22Rv1 (cell line): ENCODE measurements around the gene EDN2.

Source experiments
- H3K27ac ChIP-seq: fragments of 450-650 bp; 2 replicates; pipeline ENCODE4 v1.5.1; 2017
- ZFX ChIP-seq: fragments of 450-650 bp; IDR thresholded peaks from 2 replicates; pipeline ENCODE4 v1.6.1; 2017; ENCODE audit warnings: antibody characterized with exemption, borderline replicate concordance
- TF ChIP-seq, protein P1 (sequence below): fragments of 450-650 bp; IDR thresholded peaks from 2 replicates; pipeline ENCODE4 v1.5.1; 2017; ENCODE audit warnings: mild to moderate bottlenecking

Gene EDN2

DNA sequence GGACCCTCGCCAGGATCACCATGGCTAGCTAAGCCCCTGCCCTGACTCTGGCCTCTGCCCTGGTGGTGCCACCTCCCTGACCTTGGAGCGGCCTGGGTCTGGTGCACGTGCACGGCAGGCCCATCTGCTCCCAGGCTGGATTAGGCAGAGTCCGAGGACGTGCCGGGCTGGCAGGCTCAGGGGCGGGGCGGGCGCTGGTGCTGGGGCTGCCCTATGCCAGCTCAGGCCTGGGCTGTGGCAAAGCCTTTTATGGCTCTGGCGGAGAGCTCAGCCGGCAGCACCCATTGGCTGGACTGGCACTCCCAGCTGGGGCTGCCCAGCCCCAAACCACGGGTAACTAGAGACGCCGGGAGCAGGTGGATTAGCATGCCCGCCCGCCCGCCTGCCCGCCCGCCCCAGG is 17.1 kb upstream of the EDN2 start:
- peak overlapping the region; percentile 98 for H3K27ac ChIP-seq
- no peak for TF ChIP-seq ZFX
- TF ChIP-seq, protein P1, sequence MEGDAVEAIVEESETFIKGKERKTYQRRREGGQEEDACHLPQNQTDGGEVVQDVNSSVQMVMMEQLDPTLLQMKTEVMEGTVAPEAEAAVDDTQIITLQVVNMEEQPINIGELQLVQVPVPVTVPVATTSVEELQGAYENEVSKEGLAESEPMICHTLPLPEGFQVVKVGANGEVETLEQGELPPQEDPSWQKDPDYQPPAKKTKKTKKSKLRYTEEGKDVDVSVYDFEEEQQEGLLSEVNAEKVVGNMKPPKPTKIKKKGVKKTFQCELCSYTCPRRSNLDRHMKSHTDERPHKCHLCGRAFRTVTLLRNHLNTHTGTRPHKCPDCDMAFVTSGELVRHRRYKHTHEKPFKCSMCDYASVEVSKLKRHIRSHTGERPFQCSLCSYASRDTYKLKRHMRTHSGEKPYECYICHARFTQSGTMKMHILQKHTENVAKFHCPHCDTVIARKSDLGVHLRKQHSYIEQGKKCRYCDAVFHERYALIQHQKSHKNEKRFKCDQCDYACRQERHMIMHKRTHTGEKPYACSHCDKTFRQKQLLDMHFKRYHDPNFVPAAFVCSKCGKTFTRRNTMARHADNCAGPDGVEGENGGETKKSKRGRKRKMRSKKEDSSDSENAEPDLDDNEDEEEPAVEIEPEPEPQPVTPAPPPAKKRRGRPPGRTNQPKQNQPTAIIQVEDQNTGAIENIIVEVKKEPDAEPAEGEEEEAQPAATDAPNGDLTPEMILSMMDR = no peak; the same call in 1 of the 2 replicates

DNA sequence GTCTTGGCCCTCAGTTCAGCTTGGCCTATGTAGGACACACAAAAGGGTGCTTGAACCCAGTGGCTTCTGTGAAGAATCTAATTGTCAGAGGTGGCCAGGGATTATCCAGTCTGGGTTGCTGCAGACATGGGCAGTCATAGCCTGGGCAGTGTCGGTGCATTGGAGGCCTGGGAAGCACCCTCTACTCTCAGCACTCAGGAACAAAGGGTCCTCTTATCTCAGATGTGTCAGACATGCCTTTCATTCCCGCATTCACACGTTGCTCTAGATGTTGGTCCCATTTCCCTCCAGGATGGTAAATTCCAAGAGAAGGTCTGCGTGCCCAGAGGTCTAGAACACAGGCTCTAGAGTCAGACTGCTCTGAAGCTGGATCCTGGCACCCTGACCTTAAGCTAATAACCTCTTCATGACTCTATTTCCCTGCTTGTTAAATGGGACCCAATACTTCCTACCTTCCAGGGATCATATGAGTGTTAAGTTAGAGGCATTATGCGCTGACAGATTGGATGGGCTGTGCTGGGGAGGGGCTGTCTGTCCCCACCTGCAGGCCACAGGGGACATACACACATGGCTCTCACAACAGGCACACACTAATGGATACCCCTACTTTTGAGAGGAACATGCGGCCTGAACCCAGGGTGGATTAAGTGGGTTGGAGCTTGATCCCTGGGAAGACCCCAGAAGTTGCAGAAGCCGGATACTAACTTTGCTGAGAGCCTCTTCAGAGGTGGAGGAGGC is 16.5 kb upstream of the EDN2 start:
- TF ChIP-seq, protein P1 = peak; percentile 28; the same call in 1 of the 2 replicates
- TF ChIP-seq ZFX = no peak
- H3K27ac ChIP-seq = peak overlapping the region; percentile 98

DNA sequence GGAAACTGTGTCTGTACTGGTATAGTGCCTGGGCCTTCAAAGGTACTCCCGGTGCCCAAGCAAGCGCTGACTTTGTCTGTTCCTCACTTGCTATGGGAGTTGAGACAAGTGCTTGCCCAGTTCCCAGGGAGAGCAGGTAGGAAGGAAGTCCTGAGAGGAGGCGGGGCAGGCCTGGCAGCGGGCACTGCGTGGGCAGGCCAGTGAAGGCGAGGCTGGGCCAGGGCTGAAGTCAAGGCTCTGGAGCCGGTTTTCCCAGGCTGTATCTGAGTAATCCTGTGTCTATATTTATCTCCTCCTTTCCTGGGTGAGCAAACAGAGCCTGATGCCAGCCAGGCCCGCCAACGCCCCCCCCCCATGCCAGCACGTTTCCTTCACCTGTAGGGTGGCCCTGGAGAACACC is 15.9 kb upstream of the EDN2 start:
- TF ChIP-seq, protein P1 = no peak
- no peak for TF ChIP-seq ZFX
- peak overlapping the region; percentile 98 for H3K27ac ChIP-seq

DNA sequence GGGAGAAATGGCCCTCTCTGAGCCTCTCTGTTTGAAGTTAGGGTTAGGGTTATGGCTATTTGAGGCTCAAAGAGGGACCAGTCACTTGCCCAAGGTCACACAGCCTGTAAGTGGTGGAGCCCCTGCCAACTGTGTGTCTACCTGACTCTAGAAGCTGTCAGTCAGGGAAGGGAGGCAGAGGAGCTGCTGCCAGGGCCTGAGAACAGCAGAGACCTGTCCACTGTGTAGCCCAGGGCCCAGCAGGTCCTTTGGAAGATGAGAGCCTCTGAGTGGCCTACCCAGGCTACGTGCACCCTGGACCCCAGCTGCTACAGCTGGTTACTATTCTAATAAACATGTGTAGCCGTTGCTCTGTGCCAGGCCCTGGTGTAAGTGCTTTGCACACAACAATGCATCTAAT is 15.1 kb upstream of the EDN2 start:
- peak overlapping the region; percentile 98 for H3K27ac ChIP-seq
- TF ChIP-seq, protein P1 = no peak
- no peak for TF ChIP-seq ZFX

GRCh38 chr1:41498804-41499203 is 14.3 kb upstream of the EDN2 start:
- H3K27ac ChIP-seq = peak overlapping the region; percentile 98
- no peak for TF ChIP-seq ZFX
- TF ChIP-seq, protein P1 = no peak

DNA sequence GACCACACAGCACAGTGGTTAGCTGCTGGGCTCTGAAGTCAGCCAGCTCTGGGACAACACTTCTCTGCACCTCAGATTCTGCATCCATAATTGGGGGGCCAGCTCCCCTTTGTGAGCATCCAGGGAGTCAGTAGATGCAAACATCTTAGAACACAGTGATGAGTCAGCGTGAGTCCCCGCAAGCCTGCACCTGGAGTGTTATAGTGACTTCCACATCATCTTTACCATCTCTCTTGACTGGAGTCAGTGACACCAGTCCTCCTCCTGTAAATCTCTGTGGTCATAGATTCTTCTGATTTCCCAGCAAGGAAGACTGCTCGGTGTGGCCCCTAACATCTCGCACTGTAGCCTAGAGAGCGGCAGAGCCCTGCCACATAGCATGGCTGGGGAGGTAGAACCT is 13.9 kb upstream of the EDN2 start:
- peak overlapping the region; percentile 98 for H3K27ac ChIP-seq
- TF ChIP-seq ZFX = no peak
- TF ChIP-seq, protein P1 = no peak

DNA sequence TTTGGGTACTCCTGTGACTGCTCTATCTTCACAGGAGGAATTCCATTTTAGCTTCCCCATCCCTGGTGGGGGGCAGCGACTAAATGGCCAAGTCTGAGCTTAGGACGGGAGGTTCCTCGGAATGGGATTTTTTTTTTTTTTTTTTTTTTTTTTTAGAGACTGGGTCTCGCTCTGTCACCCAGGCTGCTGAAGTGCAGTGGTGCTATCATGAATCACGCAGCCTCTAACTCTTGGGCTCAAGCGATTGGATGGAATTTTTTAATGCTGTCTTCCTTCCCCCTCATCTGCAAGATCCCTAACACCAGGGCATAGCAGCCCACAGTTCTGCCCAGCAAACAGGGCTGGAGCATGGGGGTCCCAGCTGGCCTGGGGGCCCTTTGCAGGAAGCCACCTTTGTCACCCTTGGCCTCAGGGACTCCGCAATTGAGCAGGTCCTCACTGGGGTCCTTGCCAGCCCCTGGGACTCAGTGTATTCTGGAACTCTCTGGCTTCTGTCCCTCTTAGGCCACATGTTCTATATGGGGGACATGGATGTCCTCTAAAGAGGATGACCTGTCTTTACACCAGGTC is 13.1 kb upstream of the EDN2 start:
- TF ChIP-seq, protein P1 = no peak
- TF ChIP-seq ZFX = no peak
- peak overlapping the region; percentile 98 for H3K27ac ChIP-seq
